EL (cell line): ENCODE data around the gene RBBP8NL.
A peak's percentile ranks its signal among the peaks of the same experiment; 100 is the strongest.
"Not testable (repeated sequence)": the region's sequence is repeated elsewhere in the genome, so short reads cannot be mapped to it uniquely, and the experiment has no call there.

Experiments
- DNase-seq: peaks from one replicate; pipeline ENCODE4 v3.0.0-alpha.2; 2016

Gene RBBP8NL

GRCh38 chr20:62390317-62391164, 36.8 kb downstream of the RBBP8NL start:
- no peak for DNase-seq

- no peak for DNase-seq
These were observed 37.7 kb downstream of the RBBP8NL start for GRCh38 chr20:62389601-62390087.

GRCh38 chr20:62388839-62389600, 38.3 kb downstream of the RBBP8NL start:
- no peak for DNase-seq

GRCh38 chr20:62387933-62388635, 39.3 kb downstream of the RBBP8NL start:
- DNase-seq, result no peak

GRCh38 chr20:62387219-62387913, 40.0 kb downstream of the RBBP8NL start:
- DNase-seq, result no peak

GRCh38 chr20:62386383-62387218, 40.7 kb downstream of the RBBP8NL start, which contains the start of gene RPS21:
Gene RPS21 (plus strand): TSS chr20:62387103. CDS start chr20:62387339, 236 bp downstream.
- peak; percentile 89 for DNase-seq

- peak; percentile 67 for DNase-seq
These were observed 44.8 kb downstream of the RBBP8NL start for GRCh38 chr20:62382306-62383198.

- DNase-seq, result no peak
These were observed 45.5 kb downstream of the RBBP8NL start for GRCh38 chr20:62381842-62382241.

- DNase-seq, result peak; percentile 66
These were observed 46.0 kb downstream of the RBBP8NL start for GRCh38 chr20:62381202-62381797.

GRCh38 chr20:62378215-62378614, 49.1 kb downstream of the RBBP8NL start:
- DNase-seq, result no peak

GRCh38 chr20:62377615-62378178, 49.6 kb downstream of the RBBP8NL start:
- DNase-seq, result no peak

- no peak for DNase-seq
These were observed 50.3 kb downstream of the RBBP8NL start for GRCh38 chr20:62377064-62377461.

- no peak for DNase-seq
These were observed 51.0 kb downstream of the RBBP8NL start for GRCh38 chr20:62376112-62377063.

- no peak for DNase-seq
These were observed 52.8 kb downstream of the RBBP8NL start for GRCh38 chr20:62374331-62375152.

GRCh38 chr20:62373631-62374179, 53.6 kb downstream of the RBBP8NL start:
- not testable (repeated sequence) for DNase-seq

GRCh38 chr20:62372042-62372993, 55.0 kb downstream of the RBBP8NL start:
- no peak for DNase-seq
